Kidney epithelial cell (primary cell): Measurements from ENCODE around the gene TMIE. TPM values are rescaled to one million over a fixed set of nuclear protein-coding genes. Genes with fewer than 3 reads are reported as not detected.

Source experiments
- DNase-seq: peaks from one replicate; pipeline ENCODE4 v3.0.0-alpha.2; 2010; ENCODE audit warnings: low read depth
- H3K27me3 ChIP-seq: 2 replicates; pipeline ENCODE4 v1.6.0; 2011; ENCODE audit warnings: low read length; ENCODE audit not compliant: control insufficient read depth, insufficient read depth
- H3K36me3 ChIP-seq: 2 replicates; pipeline ENCODE4 v1.5.1; 2011; ENCODE audit warnings: low read length; ENCODE audit not compliant: control insufficient read depth, insufficient read depth
- H3K4me3 ChIP-seq: 2 replicates; pipeline ENCODE4 v1.5.1; 2011; ENCODE audit warnings: low read depth, mild to moderate bottlenecking, control low read depth, low read length
- total RNA-seq: library from RNA; depleted of rRNA; stranded (reverse); fragments of >200 nt; gene quantifications from 2 replicates; pipeline ENCODE4 v1.2.3, GENCODE V29; 2015
- TF ChIP-seq, protein P1 (sequence below): IDR thresholded peaks from 2 replicates; pipeline ENCODE4 v1.5.1; 2011; ENCODE audit warnings: mild to moderate bottlenecking, moderate library complexity, low read length, control low read depth, inconsistent platforms; ENCODE audit not compliant: insufficient read depth, poor library complexity, severe bottlenecking

Gene TMIE
- total RNA-seq = 1.3 and 1.9 TPM in 2 replicates

DNA sequence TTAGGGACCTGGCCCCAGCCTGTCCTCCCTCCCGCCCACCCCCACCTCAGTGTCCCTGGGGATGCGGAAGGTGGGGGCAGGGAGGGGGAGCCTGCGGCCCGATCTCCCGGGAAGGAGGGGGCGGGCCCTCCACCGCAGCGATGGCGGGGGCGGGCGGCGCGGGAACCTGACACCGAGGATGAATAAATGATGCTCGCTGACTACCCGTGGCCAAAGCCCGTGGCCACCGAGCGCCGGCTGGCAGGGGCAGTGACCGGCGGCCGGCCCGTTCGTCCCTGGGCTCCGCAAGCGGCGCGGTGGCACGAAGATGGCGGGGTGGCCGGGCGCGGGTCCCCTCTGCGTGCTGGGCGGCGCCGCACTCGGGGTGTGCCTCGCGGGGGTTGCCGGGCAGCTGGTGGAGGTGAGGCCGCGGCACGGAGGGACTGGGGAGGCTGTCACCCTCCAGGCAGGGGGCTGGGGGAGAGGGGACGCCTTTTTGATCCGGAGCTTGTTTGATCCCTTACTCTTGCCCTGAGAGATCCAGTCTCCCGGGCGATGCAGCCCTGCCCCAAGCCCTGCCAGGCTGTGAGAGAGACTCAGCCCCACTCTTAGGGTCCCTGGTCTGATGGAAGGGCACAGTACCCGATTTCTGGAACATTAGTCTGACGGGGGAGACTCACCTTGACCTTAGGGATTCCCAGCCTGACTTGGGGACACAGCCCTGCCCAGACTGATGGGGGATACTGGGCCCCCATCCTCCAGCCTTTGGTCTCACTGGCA lies at the start of gene TMIE:
TSS of gene TMIE (plus strand) at position 212 of the 759 bp plus-strand sequence. CDS start at position 308, 96 bp downstream.
- Histone ChIP-seq H3K27me3 (peaks cover 34% of the 10 kb centered on the region), H3K4me3 (peak within 1 kb of the TSS; percentile 3), H3K36me3 (no peaks in the 10 kb centered on the region)
- TF ChIP-seq, protein P1, sequence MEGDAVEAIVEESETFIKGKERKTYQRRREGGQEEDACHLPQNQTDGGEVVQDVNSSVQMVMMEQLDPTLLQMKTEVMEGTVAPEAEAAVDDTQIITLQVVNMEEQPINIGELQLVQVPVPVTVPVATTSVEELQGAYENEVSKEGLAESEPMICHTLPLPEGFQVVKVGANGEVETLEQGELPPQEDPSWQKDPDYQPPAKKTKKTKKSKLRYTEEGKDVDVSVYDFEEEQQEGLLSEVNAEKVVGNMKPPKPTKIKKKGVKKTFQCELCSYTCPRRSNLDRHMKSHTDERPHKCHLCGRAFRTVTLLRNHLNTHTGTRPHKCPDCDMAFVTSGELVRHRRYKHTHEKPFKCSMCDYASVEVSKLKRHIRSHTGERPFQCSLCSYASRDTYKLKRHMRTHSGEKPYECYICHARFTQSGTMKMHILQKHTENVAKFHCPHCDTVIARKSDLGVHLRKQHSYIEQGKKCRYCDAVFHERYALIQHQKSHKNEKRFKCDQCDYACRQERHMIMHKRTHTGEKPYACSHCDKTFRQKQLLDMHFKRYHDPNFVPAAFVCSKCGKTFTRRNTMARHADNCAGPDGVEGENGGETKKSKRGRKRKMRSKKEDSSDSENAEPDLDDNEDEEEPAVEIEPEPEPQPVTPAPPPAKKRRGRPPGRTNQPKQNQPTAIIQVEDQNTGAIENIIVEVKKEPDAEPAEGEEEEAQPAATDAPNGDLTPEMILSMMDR = no peak
- DNase-seq = no peak

DNA sequence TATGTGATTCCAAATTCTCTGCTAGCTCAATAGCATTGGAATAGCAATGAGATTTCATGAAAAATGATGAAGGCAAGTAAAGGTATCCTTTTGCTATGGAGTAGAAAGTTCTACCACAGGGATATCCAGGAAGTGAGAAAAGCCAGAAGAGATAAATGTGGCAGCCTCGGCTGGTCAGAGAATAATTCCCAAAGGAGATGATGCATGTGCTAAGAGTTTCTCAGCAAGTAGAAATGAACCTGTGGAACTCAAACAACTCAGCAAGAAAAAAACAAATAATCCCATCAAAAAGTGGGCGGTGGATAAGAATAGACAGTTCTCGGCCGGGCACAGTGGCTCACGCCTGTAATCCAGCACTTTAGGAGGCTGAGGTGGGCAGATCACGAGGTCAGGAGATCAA lies 45.9 kb upstream of the TMIE start:
- no peaks in the 10 kb centered on the region for H3K27me3 ChIP-seq
- DNase-seq = no peak
- TF ChIP-seq, protein P1 = no peak

DNA sequence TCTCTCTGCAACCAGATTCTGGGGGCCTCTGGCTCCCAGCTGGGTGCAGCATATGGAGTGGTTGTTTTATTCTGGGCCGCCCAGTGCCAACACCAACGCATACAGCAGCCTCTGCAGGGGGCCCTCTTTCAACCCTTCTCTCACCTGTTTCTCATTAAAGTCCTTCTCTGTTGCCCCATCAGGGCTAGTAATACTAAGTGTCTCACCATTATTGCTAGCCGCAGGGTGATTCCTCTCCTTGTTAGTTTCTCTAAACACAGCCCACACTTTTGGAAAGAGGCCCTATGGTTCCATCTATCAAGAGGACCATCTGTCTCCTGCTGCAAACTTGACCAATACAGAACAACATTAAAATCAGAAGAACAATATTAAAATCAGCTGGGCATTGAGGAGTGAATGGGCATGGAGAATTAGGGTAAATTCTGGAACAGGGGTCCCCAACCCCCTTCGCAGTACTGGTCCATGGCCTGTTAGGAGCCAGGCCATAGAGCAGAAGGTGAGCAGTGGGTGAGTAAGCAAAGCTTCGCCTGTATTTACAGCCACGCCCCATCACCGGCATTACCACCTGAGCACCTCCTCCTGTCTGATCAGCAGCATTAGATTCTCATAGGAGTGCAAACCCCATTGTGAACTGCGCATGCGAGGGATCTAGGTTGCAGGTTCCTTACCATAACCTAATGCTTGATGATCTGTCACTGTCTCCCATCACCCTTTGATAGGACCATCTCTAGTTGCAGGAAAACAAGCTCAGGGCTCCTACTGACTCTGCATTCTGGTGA lies 44.2 kb upstream of the TMIE start:
- TF ChIP-seq, protein P1 = no peak

More for the DNA sequence above, 45.9 kb upstream of the TMIE start:
- Histone ChIP-seq H3K36me3 (no peaks in the 10 kb centered on the region), H3K4me3 (no peak overlapping the region)

GRCh38 chr3:46659285-46659684 lies 41.9 kb upstream of the TMIE start:
- Histone ChIP-seq H3K36me3 (no peaks in the 10 kb centered on the region), H3K27me3 (peaks cover 9% of the 10 kb centered on the region), H3K4me3 (no peak overlapping the region)
- TF ChIP-seq, protein P1 = no peak
- DNase-seq = no peak

More for the DNA sequence above, 44.2 kb upstream of the TMIE start:
- Histone ChIP-seq H3K4me3 (no peak overlapping the region), H3K27me3 (no peaks in the 10 kb centered on the region), H3K36me3 (no peaks in the 10 kb centered on the region)
- no peak for DNase-seq

GRCh38 chr3:46660003-46660402 lies 41.2 kb upstream of the TMIE start:
- no peak for DNase-seq
- TF ChIP-seq, protein P1 = no peak
- Histone ChIP-seq H3K27me3 (peaks cover 9% of the 10 kb centered on the region), H3K4me3 (no peak overlapping the region), H3K36me3 (no peaks in the 10 kb centered on the region)
